SU-DHL-6 (cell line): ENCODE results near the gene MIGA1.
"Not testable (repeated sequence)": the region's sequence is repeated elsewhere in the genome, so short reads cannot be mapped to it uniquely, and the experiment has no call there.

Source experiments
- H2AFZ ChIP-seq: fragments of 200-600 bp; sonication (generic); 2 replicates; pipeline ENCODE4 v1.6.1; 2014; ENCODE audit warnings: low read depth, mild to moderate bottlenecking, moderate library complexity, mixed read lengths, antibody characterized with exemption, low read length; ENCODE audit not compliant: severe bottlenecking
- H3F3A ChIP-seq: fragments of 200-600 bp; shearing (Covaris generic); 2 replicates; pipeline ENCODE4 v1.6.0; 2016; ENCODE audit warnings: antibody characterized with exemption, mild to moderate bottlenecking; ENCODE audit not compliant: insufficient read depth
- H3K27ac ChIP-seq: fragments of 200-600 bp; sonication (generic); 2 replicates; pipeline ENCODE4 v1.5.1; 2016; ENCODE audit warnings: low read depth, mild to moderate bottlenecking, low read length, moderate library complexity, mixed read lengths
- H3K27me3 ChIP-seq: fragments of 200-600 bp; sonication (generic), shearing (Covaris generic); 2 replicates; pipeline ENCODE4 v1.6.0; 2014; ENCODE audit warnings: mild to moderate bottlenecking, low read length
- H3K36me3 ChIP-seq: fragments of 200-600 bp; sonication (generic); 2 replicates; pipeline ENCODE4 v1.6.1; 2014; ENCODE audit warnings: mild to moderate bottlenecking, low read length, mixed read lengths
- H3K4me2 ChIP-seq: fragments of 300-600, 200-600 bp; shearing (Covaris generic), sonication (generic); 2 replicates; pipeline ENCODE4 v1.6.0; 2014; ENCODE audit warnings: low read length, low read depth, mild to moderate bottlenecking; ENCODE audit not compliant: poor library complexity, severe bottlenecking
- H3K4me3 ChIP-seq: fragments of 200-600 bp; sonication (generic); 2 replicates; pipeline ENCODE4 v1.5.1; 2014; ENCODE audit warnings: antibody characterized with exemption, low read length, mild to moderate bottlenecking, mixed read lengths; ENCODE audit not compliant: insufficient read depth, poor library complexity, severe bottlenecking
- H3K79me2 ChIP-seq: fragments of 200-600 bp; sonication (generic); 2 replicates; pipeline ENCODE4 v1.6.1; 2014; ENCODE audit warnings: mild to moderate bottlenecking, low read length, moderate library complexity; ENCODE audit not compliant: insufficient read depth
- H3K9ac ChIP-seq: fragments of 200-600 bp; sonication (generic); 2 replicates; pipeline ENCODE4 v1.7.0; 2014; ENCODE audit warnings: mild to moderate bottlenecking, low read length
- H3K9me2 ChIP-seq: fragments of 200-600 bp; sonication (generic); replicated peaks from 2 replicates; pipeline ENCODE4 v1.6.1; 2014; ENCODE audit warnings: low read length; ENCODE audit not compliant: insufficient read depth
- H3K9me3 ChIP-seq: fragments of 200-600 bp; sonication (generic); 2 replicates; pipeline ENCODE4 v1.6.1; 2014; ENCODE audit warnings: low read length, mixed read lengths; ENCODE audit not compliant: insufficient read depth
- H4K20me1 ChIP-seq: fragments of 200-600 bp; sonication (generic); 2 replicates; pipeline ENCODE4 v1.6.1; 2014; ENCODE audit warnings: low read depth, mild to moderate bottlenecking, antibody characterized with exemption, low read length, moderate library complexity, mixed read lengths
- EZH2phosphoT487 ChIP-seq: fragments of 200-600 bp; sonication (generic), shearing (Covaris generic); conservative IDR thresholded peaks from 2 replicates; pipeline ENCODE4 v1.6.1; 2018; ENCODE audit warnings: mild to moderate bottlenecking, antibody characterized with exemption, low read length, moderate library complexity, mixed read lengths
- TF ChIP-seq, protein P1 (sequence below): fragments of 200-600 bp; sonication (generic); IDR thresholded peaks from one replicate; pipeline ENCODE4 v1.5.1; 2017; ENCODE audit warnings: antibody characterized with exemption, mild to moderate bottlenecking, low read length, moderate library complexity; ENCODE audit not compliant: insufficient read depth, poor library complexity, severe bottlenecking

MIGA1 gene

DNA sequence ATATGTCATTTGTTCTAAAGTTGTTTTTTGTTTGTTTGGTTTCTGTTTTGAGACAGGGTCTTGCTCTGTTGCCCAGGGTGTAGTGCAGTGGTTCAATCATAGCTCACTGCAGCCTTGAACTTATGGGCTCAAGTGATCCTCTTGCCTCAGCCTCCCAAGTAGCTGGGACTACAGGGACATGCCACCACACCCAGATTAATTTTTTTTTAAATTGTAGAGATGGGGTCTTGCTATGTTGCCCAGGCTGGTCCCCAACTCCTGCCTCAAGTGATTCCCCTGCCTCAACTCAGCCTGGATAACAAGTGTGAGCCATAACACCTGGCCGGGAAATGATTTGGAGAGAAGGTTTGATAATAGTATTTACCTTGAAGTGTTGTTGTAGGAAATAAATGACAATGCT lies 127.2 kb downstream of the MIGA1 start:
- no peak overlapping the region for H3K27ac ChIP-seq
- H2AFZ ChIP-seq = no peak overlapping the region
- no peaks in the 10 kb centered on the region for H3K27me3 ChIP-seq
- no peaks in the 10 kb centered on the region for H3K9me3 ChIP-seq
- H3K4me3 ChIP-seq = no peak overlapping the region
- no peak overlapping the region for H3K4me2 ChIP-seq
- no peaks in the 10 kb centered on the region for H3K36me3 ChIP-seq
- H3F3A ChIP-seq = no peaks in the 10 kb centered on the region
- no peaks in the 10 kb centered on the region for H4K20me1 ChIP-seq
- no peaks in the 10 kb centered on the region for H3K79me2 ChIP-seq
- TF ChIP-seq EZH2phosphoT487 = no peak
- TF ChIP-seq, protein P1, sequence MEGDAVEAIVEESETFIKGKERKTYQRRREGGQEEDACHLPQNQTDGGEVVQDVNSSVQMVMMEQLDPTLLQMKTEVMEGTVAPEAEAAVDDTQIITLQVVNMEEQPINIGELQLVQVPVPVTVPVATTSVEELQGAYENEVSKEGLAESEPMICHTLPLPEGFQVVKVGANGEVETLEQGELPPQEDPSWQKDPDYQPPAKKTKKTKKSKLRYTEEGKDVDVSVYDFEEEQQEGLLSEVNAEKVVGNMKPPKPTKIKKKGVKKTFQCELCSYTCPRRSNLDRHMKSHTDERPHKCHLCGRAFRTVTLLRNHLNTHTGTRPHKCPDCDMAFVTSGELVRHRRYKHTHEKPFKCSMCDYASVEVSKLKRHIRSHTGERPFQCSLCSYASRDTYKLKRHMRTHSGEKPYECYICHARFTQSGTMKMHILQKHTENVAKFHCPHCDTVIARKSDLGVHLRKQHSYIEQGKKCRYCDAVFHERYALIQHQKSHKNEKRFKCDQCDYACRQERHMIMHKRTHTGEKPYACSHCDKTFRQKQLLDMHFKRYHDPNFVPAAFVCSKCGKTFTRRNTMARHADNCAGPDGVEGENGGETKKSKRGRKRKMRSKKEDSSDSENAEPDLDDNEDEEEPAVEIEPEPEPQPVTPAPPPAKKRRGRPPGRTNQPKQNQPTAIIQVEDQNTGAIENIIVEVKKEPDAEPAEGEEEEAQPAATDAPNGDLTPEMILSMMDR = no peak
- no peak overlapping the region for H3K9ac ChIP-seq
- no peaks in the 10 kb centered on the region for H3K9me2 ChIP-seq

DNA sequence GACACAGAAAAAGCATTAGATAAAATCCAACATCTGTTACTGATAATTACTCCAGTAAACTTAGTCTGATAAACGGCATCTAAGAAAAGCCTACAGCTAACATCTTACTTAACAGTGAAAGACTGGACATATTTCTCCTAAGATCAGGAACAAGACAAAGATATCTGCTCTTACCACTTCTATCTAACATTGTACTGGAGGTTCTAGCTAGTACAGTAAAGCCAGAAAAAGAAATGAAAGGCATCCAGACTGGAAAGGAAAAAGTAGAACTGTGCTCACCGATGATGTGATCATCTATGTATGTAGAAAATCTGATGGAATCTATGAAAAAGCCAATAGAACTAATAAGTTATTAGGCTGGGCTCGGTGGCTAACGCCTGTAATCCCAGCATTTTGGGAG lies 130.7 kb downstream of the MIGA1 start:
- H3K27ac ChIP-seq = no peak overlapping the region
- H3K4me2 ChIP-seq = no peak overlapping the region
- H3K36me3 ChIP-seq = no peaks in the 10 kb centered on the region
- H3K4me3 ChIP-seq = no peak overlapping the region
- H3F3A ChIP-seq = no peaks in the 10 kb centered on the region
- no peaks in the 10 kb centered on the region for H4K20me1 ChIP-seq
- no peaks in the 10 kb centered on the region for H3K79me2 ChIP-seq
- no peak overlapping the region for H2AFZ ChIP-seq
- no peaks in the 10 kb centered on the region for H3K27me3 ChIP-seq
- H3K9me3 ChIP-seq = no peaks in the 10 kb centered on the region
- no peaks in the 10 kb centered on the region for H3K9me2 ChIP-seq
- no peak for TF ChIP-seq EZH2phosphoT487
- TF ChIP-seq, protein P1 = no peak
- no peak overlapping the region for H3K9ac ChIP-seq

DNA sequence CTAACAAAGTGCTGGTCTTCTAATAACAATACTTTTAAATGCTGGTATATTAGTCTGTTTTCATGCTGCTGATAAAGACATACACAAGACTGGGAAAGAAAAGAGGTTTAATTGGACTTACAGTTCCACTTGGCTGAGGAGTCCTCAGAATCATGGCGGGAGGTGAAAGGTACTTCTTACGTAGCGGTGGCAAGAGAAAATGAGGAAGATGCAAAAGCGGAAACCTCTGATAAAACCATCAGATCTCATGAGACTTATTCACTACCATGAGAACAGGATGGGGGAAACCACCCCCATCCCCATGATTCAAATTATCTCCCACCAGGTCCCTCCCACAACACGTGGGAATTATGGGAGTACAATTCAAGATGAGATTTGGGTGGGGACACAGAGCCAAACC lies 139.5 kb downstream of the MIGA1 start:
- not testable (repeated sequence) for H3K9me2 ChIP-seq, H3K36me3 ChIP-seq, H3F3A ChIP-seq, H3K27ac ChIP-seq, H3K9me3 ChIP-seq, H3K9ac ChIP-seq, H4K20me1 ChIP-seq, H3K4me2 ChIP-seq, H3K4me3 ChIP-seq, H3K79me2 ChIP-seq, H3K27me3 ChIP-seq, H2AFZ ChIP-seq

DNA sequence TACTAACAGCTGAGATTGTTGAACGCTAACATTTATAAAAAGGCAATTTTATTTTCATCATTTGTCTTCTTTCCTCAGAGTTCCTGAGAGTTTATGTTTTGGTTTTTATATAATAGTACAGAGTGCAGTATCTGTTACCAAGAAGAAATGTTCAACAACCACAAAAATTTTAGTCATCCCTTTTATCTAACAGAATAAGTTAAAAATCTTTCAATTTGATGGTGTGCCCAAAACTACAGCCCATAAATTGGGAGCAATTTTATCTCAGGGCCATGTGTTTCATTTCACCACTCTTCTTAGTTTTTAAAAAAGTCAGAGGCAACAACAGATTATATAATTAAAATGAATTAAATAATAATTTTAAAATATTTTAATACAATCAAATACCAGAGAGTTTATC lies 146.1 kb downstream of the MIGA1 start:
- no peak for TF ChIP-seq EZH2phosphoT487
- TF ChIP-seq, protein P1 = no peak
- no peaks in the 10 kb centered on the region for H3K9me3 ChIP-seq
- H4K20me1 ChIP-seq = no peaks in the 10 kb centered on the region
- H3K79me2 ChIP-seq = no peaks in the 10 kb centered on the region
- no peaks in the 10 kb centered on the region for H3K9me2 ChIP-seq
- no peak overlapping the region for H3K9ac ChIP-seq
- H3F3A ChIP-seq = no peaks in the 10 kb centered on the region
- H3K4me3 ChIP-seq = no peak overlapping the region
- no peak overlapping the region for H3K4me2 ChIP-seq
- no peak overlapping the region for H3K27ac ChIP-seq
- H3K27me3 ChIP-seq = no peaks in the 10 kb centered on the region
- no peaks in the 10 kb centered on the region for H3K36me3 ChIP-seq
- no peak overlapping the region for H2AFZ ChIP-seq
